Neural cell (in vitro differentiated cells): Measurements from ENCODE around the gene KRT5. TPM values are rescaled to one million over a fixed set of nuclear protein-coding genes. Genes with fewer than 3 reads are reported as not detected.

Experiments used
- H2AFZ ChIP-seq: fragments of 200-600, 300-800 bp; sonication (generic), shearing (Covaris generic); 2 replicates; pipeline ENCODE4 v1.6.0; 2014; ENCODE audit warnings: low read depth, mild to moderate bottlenecking, antibody characterized with exemption, low read length, moderate library complexity
- H3F3A ChIP-seq: fragments of 200-600 bp; shearing (Covaris generic); 2 replicates; pipeline ENCODE4 v1.6.1; 2016; ENCODE audit warnings: mild to moderate bottlenecking, moderate library complexity, mixed read lengths, antibody characterized with exemption, low read length; ENCODE audit not compliant: insufficient read depth, poor library complexity, severe bottlenecking
- H3K27ac ChIP-seq: fragments of 200-600, 300-800 bp; sonication (generic), shearing (Covaris generic); 2 replicates; pipeline ENCODE4 v1.5.1; 2014; ENCODE audit warnings: mild to moderate bottlenecking, low read length, moderate library complexity
- H3K27me3 ChIP-seq: fragments of 300-800, 200-600 bp; sonication (generic), shearing (Covaris generic); 2 replicates; pipeline ENCODE4 v1.6.0; 2014; ENCODE audit warnings: mild to moderate bottlenecking, low read depth, low read length, moderate library complexity; ENCODE audit not compliant: insufficient read depth
- H3K36me3 ChIP-seq: fragments of 300-800, 200-600 bp; sonication (generic), shearing (Covaris generic); 2 replicates; pipeline ENCODE4 v1.5.1; 2014; ENCODE audit warnings: mild to moderate bottlenecking, antibody characterized with exemption, low read length, moderate library complexity; ENCODE audit not compliant: insufficient read depth
- H3K4me2 ChIP-seq: fragments of 300-800, 200-600 bp; sonication (generic), shearing (Covaris generic); 2 replicates; pipeline ENCODE4 v1.6.0; 2014; ENCODE audit warnings: mild to moderate bottlenecking, low read length
- H3K4me3 ChIP-seq: fragments of 300-800, 200-600 bp; sonication (generic), shearing (Covaris generic); 2 replicates; pipeline ENCODE4 v1.5.1; 2014; ENCODE audit warnings: mild to moderate bottlenecking, low read length, moderate library complexity
- H3K79me2 ChIP-seq: fragments of 200-600 bp; shearing (Covaris generic); replicated peaks from 2 replicates; pipeline ENCODE4 v1.6.0; 2014; ENCODE audit warnings: mild to moderate bottlenecking, low read length, moderate library complexity; ENCODE audit not compliant: insufficient read depth
- H3K9ac ChIP-seq: fragments of 300-800, 200-600 bp; sonication (generic), shearing (Covaris generic); 2 replicates; pipeline ENCODE4 v1.6.1; 2016; ENCODE audit warnings: mild to moderate bottlenecking, low read length, mixed read lengths
- H3K9me2 ChIP-seq: fragments of 200-600 bp; shearing (Covaris generic); 2 replicates; pipeline ENCODE4 v1.6.1; 2016; ENCODE audit warnings: mild to moderate bottlenecking, low read length, mixed read lengths; ENCODE audit not compliant: insufficient read depth
- H3K9me3 ChIP-seq: fragments of 200-600, 300-800 bp; sonication (generic), shearing (Covaris generic); 2 replicates; pipeline ENCODE4 v1.6.1; 2016; ENCODE audit warnings: mild to moderate bottlenecking, mixed run types, low read length, moderate library complexity, mixed read lengths
- H4K20me1 ChIP-seq: fragments of 200-600 bp; shearing (Covaris generic); 2 replicates; pipeline ENCODE4 v1.6.1; 2016; ENCODE audit warnings: mild to moderate bottlenecking, mixed run types; ENCODE audit not compliant: insufficient read depth
- CTCF ChIP-seq: fragments of 450-650 bp; IDR thresholded peaks from 2 replicates; pipeline ENCODE4 v1.5.1; 2014; ENCODE audit warnings: antibody characterized with exemption, mild to moderate bottlenecking, moderate library complexity; ENCODE audit not compliant: poor library complexity, severe bottlenecking
- EP300 ChIP-seq: fragments of 450-650 bp; conservative IDR thresholded peaks from 2 replicates; pipeline ENCODE4 v1.6.1; 2014; ENCODE audit warnings: antibody characterized with exemption, mild to moderate bottlenecking, moderate library complexity; ENCODE audit not compliant: poor library complexity, severe bottlenecking
- EZH2 ChIP-seq: fragments of 200-600, 300-800 bp; shearing (Covaris generic), sonication (generic); IDR thresholded peaks from 2 replicates; pipeline ENCODE4 v1.6.1; 2014; ENCODE audit warnings: antibody characterized with exemption, low read length, borderline replicate concordance, mild to moderate bottlenecking; ENCODE audit not compliant: insufficient read depth, poor library complexity, severe bottlenecking
- MXI1 ChIP-seq: fragments of 450-650 bp; conservative IDR thresholded peaks from 2 replicates; pipeline ENCODE4 v1.6.1; 2014; ENCODE audit warnings: antibody characterized with exemption, mild to moderate bottlenecking; ENCODE audit not compliant: poor library complexity, severe bottlenecking
- POLR2AphosphoS5 ChIP-seq: IDR thresholded peaks from 2 replicates; pipeline ENCODE4 v1.6.1; 2012
- RAD21 ChIP-seq: fragments of 450-650 bp; conservative IDR thresholded peaks from 2 replicates; pipeline ENCODE4 v1.6.1; 2014; ENCODE audit warnings: antibody characterized with exemption, mild to moderate bottlenecking, moderate library complexity
- SMC3 ChIP-seq: fragments of 450-650 bp; conservative IDR thresholded peaks from 2 replicates; pipeline ENCODE4 v1.6.1; 2014; ENCODE audit warnings: antibody characterized with exemption, mild to moderate bottlenecking, moderate library complexity; ENCODE audit not compliant: poor library complexity
- TAF1 ChIP-seq: IDR thresholded peaks from 2 replicates; pipeline ENCODE4 v1.6.1; 2012; ENCODE audit warnings: low read depth
- polyA plus RNA-seq: library from polyadenylated mRNA; depleted of rRNA; stranded (reverse); fragments of >200 nt; gene quantifications from 2 replicates; pipeline ENCODE4 v1.2.3, GENCODE V29; 2014
- TF ChIP-seq, protein P1 (sequence below): IDR thresholded peaks from 2 replicates; pipeline ENCODE4 v1.6.1; 2012; ENCODE audit warnings: borderline replicate concordance

Gene KRT5
- polyA plus RNA-seq, 1 donor from 2014 or later, result not detected

GRCh38 chr12:52522346-52523011 lies 2.3 kb upstream of the KRT5 start:
- Histone ChIP-seq H3K27me3 (no peaks in the 10 kb centered on the region), H2AFZ (no peak overlapping the region), H3K9ac (no peak overlapping the region), H3K9me2 (no peaks in the 10 kb centered on the region), H3K36me3 (no peaks in the 10 kb centered on the region), H3F3A (no peaks in the 10 kb centered on the region), H3K79me2 (no peaks in the 10 kb centered on the region), H3K9me3 (no peaks in the 10 kb centered on the region), H3K4me3 (no peak overlapping the region), H4K20me1 (no peaks in the 10 kb centered on the region), H3K27ac (no peak overlapping the region), H3K4me2 (no peak overlapping the region)
- no peak for TF ChIP-seq TAF1
- TF ChIP-seq MXI1, result no peak
- TF ChIP-seq SMC3, result no peak
- TF ChIP-seq, protein P1, sequence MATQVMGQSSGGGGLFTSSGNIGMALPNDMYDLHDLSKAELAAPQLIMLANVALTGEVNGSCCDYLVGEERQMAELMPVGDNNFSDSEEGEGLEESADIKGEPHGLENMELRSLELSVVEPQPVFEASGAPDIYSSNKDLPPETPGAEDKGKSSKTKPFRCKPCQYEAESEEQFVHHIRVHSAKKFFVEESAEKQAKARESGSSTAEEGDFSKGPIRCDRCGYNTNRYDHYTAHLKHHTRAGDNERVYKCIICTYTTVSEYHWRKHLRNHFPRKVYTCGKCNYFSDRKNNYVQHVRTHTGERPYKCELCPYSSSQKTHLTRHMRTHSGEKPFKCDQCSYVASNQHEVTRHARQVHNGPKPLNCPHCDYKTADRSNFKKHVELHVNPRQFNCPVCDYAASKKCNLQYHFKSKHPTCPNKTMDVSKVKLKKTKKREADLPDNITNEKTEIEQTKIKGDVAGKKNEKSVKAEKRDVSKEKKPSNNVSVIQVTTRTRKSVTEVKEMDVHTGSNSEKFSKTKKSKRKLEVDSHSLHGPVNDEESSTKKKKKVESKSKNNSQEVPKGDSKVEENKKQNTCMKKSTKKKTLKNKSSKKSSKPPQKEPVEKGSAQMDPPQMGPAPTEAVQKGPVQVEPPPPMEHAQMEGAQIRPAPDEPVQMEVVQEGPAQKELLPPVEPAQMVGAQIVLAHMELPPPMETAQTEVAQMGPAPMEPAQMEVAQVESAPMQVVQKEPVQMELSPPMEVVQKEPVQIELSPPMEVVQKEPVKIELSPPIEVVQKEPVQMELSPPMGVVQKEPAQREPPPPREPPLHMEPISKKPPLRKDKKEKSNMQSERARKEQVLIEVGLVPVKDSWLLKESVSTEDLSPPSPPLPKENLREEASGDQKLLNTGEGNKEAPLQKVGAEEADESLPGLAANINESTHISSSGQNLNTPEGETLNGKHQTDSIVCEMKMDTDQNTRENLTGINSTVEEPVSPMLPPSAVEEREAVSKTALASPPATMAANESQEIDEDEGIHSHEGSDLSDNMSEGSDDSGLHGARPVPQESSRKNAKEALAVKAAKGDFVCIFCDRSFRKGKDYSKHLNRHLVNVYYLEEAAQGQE, result no peak

DNA sequence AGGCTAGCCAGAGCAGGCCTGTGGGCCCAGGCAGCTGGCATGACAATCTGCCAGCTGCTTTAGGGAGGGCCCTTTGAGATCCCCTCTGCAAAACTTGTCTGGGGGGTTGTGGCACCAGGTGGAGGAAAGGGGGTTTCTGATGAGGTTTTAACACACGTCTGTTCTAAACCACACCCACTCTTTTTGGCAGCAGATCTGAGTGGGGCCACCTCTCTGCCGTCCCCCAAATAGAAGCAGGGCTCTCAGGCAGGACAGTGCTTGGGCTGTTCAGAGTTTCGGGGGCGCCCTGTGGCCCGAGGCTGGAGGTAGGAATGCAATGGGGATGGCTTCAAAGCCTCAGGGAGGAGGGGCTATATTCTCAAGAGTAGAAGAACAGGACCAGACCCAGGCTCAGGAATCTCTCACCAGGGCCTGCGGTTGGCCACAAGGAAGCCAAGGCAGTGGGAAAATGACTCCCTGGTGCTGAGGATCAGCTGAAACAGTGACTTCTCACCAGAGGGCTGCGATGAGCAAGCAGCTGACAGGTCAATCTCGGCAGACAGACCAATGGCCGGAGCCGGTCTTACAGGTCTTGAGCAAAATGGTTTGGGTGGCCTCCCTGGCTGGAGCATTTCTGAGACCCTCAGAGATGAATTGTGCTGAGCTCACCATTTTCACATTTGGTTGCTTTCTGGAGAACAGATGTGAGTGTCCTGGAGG lies 1.5 kb upstream of the KRT5 start:
- H3K79me2 ChIP-seq, result no peaks in the 10 kb centered on the region
- no peak overlapping the region for H3K4me3 ChIP-seq
- no peak overlapping the region for H3K27ac ChIP-seq
- no peaks in the 10 kb centered on the region for H3K27me3 ChIP-seq
- no peak overlapping the region for H3K4me2 ChIP-seq
- H3K9me3 ChIP-seq, result no peaks in the 10 kb centered on the region
- no peaks in the 10 kb centered on the region for H3K36me3 ChIP-seq
- no peaks in the 10 kb centered on the region for H4K20me1 ChIP-seq
- no peak for TF ChIP-seq RAD21
- no peak for TF ChIP-seq POLR2AphosphoS5
- no peak for TF ChIP-seq EZH2
- TF ChIP-seq, protein P1, result no peak
- TF ChIP-seq SMC3, result no peak
- no peak for TF ChIP-seq MXI1
- no peak for TF ChIP-seq EP300
- no peak for TF ChIP-seq TAF1
- TF ChIP-seq CTCF, result no peak
- no peak overlapping the region for H2AFZ ChIP-seq
- H3F3A ChIP-seq, result no peaks in the 10 kb centered on the region
- no peak overlapping the region for H3K9ac ChIP-seq
- H3K9me2 ChIP-seq, result no peaks in the 10 kb centered on the region
